Thoracic aorta (tissue), 2 donors: ENCODE data around the gene LDLRAD3. TPM values are rescaled to one million over a fixed set of nuclear protein-coding genes. Genes with fewer than 3 reads are reported as not detected.

ENCODE experiments used
- ATAC-seq: fragments of 150-250 bp; one replicate; pipeline ENCODE4 v1.8.0; 2017; ENCODE audit warnings: low read depth; ENCODE audit not compliant: insufficient number of reproducible peaks, low FRiP score
- DNase-seq: peaks from one replicate; pipeline ENCODE4 v3.0.0-alpha.2; 2020; ENCODE audit warnings: low spot score
- H3K27ac ChIP-seq, 2 donors: fragments of 200-600 bp; sonication (generic); 1 replicate in 1 of 2; 2 replicates in 1 of 2; pipeline ENCODE4 v1.5.1; 2016; ENCODE audit warnings: mild to moderate bottlenecking in 2 of 2, moderate library complexity in 2 of 2
- H3K27me3 ChIP-seq: fragments of 200-600 bp; sonication (generic); replicated peaks from 2 replicates; pipeline ENCODE4 v1.6.0; 2016; ENCODE audit warnings: mild to moderate bottlenecking; ENCODE audit not compliant: insufficient read depth
- H3K36me3 ChIP-seq: fragments of 200-600 bp; sonication (generic); one replicate; pipeline ENCODE4 v1.5.1; 2016
- H3K4me1 ChIP-seq, 2 donors: fragments of 200-600 bp; sonication (generic); 1 replicate in 1 of 2; 2 replicates in 1 of 2; pipeline versions ENCODE4 v1.5.1 to v1.6.0; 2016; ENCODE audit warnings: low read depth in 2 of 2, mild to moderate bottlenecking in 1 of 2; ENCODE audit not compliant: control insufficient read depth in 1 of 2
- H3K4me3 ChIP-seq: fragments of 200-600 bp; sonication (generic); 2 replicates; pipeline ENCODE4 v1.5.1; 2016; ENCODE audit warnings: mild to moderate bottlenecking
- H3K9me3 ChIP-seq: fragments of 200-600 bp; sonication (generic); 2 replicates; pipeline ENCODE4 v1.5.1; 2016
- total RNA-seq, 2 donors: library from RNA; depleted of rRNA; stranded (reverse); fragments of >200 nt; gene quantifications; one replicate each; pipeline versions ENCODE4 v1.1.0 to v1.2.3, GENCODE V29; 2016
- TF ChIP-seq, protein P1 (sequence below): fragments of 200-600 bp; sonication (generic); IDR thresholded peaks from one replicate; pipeline ENCODE4 v1.5.1; 2019; ENCODE audit warnings: antibody characterized with exemption

Gene LDLRAD3
- total RNA-seq, 2 donors from 2014 or later: 6.1 to 17.2 TPM

- peaks cover 0 to under 1% of the 10 kb centered on the region in 2 donors for H3K4me1 ChIP-seq
- no peaks in the 10 kb centered on the region for H3K36me3 ChIP-seq
- H3K27ac ChIP-seq: no peak overlapping the region
- ATAC-seq (no peak), DNase-seq (no peak)
- no peaks in the 10 kb centered on the region for H3K27me3 ChIP-seq
- no peaks in the 10 kb centered on the region for H3K9me3 ChIP-seq
- no peak overlapping the region for H3K4me3 ChIP-seq
- TF ChIP-seq, protein P1, sequence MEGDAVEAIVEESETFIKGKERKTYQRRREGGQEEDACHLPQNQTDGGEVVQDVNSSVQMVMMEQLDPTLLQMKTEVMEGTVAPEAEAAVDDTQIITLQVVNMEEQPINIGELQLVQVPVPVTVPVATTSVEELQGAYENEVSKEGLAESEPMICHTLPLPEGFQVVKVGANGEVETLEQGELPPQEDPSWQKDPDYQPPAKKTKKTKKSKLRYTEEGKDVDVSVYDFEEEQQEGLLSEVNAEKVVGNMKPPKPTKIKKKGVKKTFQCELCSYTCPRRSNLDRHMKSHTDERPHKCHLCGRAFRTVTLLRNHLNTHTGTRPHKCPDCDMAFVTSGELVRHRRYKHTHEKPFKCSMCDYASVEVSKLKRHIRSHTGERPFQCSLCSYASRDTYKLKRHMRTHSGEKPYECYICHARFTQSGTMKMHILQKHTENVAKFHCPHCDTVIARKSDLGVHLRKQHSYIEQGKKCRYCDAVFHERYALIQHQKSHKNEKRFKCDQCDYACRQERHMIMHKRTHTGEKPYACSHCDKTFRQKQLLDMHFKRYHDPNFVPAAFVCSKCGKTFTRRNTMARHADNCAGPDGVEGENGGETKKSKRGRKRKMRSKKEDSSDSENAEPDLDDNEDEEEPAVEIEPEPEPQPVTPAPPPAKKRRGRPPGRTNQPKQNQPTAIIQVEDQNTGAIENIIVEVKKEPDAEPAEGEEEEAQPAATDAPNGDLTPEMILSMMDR: no peak
Observed at GRCh38 chr11:36155124-36155561, 211.3 kb downstream of the LDLRAD3 start.

DNA sequence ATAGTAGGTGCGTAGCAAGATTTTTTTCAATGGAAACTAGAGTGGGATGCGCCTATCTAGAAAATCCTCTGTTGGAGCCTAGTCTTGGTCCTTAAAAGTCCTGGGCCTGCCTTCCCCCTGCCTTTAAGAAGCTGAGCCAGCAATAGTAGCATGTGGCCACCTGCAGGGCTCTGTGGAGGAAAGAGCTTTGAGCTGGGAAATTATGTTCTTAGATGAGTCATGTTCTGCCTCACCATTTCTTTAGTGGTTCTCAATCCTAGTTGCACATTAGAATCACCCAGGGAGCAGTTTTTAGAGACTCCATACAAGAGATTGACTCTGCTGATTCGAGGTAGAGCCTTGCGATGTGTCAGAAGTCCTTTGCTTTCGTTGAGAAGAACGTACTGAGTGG is 211.9 kb downstream of the LDLRAD3 start:
- DNase-seq: no peak
- no peak for ATAC-seq
- TF ChIP-seq, protein P1: no peak
- Histone ChIP-seq H3K9me3 (no peaks in the 10 kb centered on the region), H3K4me1 (no peaks in the 10 kb centered on the region), H3K27ac (no peak overlapping the region), H3K4me3 (no peak overlapping the region), H3K36me3 (no peaks in the 10 kb centered on the region), H3K27me3 (no peaks in the 10 kb centered on the region)

GRCh38 chr11:36156161-36156816 is 212.4 kb downstream of the LDLRAD3 start:
- Histone ChIP-seq H3K27ac (no peak overlapping the region), H3K4me1 (no peaks in the 10 kb centered on the region), H3K4me3 (no peak overlapping the region), H3K27me3 (no peaks in the 10 kb centered on the region), H3K36me3 (no peaks in the 10 kb centered on the region), H3K9me3 (no peaks in the 10 kb centered on the region)
- TF ChIP-seq, protein P1: no peak
- DNase-seq: no peak
- ATAC-seq: no peak

- Histone ChIP-seq H3K27me3 (no peaks in the 10 kb centered on the region), H3K4me1 (peaks cover 0 to 5% of the 10 kb centered on the region in 2 donors), H3K9me3 (no peaks in the 10 kb centered on the region), H3K27ac (no peak overlapping the region), H3K4me3 (no peak overlapping the region), H3K36me3 (no peaks in the 10 kb centered on the region)
- no peak for ATAC-seq
- no peak for DNase-seq
- TF ChIP-seq, protein P1: no peak
Observed at GRCh38 chr11:36156817-36157519, 213.1 kb downstream of the LDLRAD3 start.

DNA sequence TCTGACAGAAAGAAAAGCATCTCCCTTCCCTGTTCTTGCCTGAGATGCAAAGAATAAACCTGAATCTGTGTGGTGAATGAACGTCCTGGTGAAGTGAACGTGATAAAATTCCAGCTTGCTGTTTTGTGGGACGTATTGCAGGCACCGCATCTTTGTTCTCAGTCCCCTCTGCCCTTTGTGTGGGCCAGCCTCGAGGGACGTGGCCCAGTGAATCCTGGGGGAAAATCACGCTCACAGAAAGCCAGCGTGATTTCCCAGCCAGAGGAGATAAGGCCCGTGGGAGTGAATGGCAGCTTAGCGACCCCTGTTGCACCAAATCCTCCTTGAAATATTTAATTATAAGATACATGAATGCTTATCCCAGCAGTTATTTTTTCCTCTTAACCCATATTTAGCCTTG is 216.2 kb downstream of the LDLRAD3 start:
- Histone ChIP-seq H3K27ac (no peak overlapping the region), H3K27me3 (no peaks in the 10 kb centered on the region), H3K36me3 (no peaks in the 10 kb centered on the region), H3K4me3 (no peak overlapping the region), H3K4me1 (peaks cover 0 to 10% of the 10 kb centered on the region in 2 donors), H3K9me3 (no peaks in the 10 kb centered on the region)
- no peak for DNase-seq
- TF ChIP-seq, protein P1: no peak
- no peak for ATAC-seq
